Gastroesophageal sphincter (tissue), 4 donors: ENCODE results near the gene CXCL16. TPM values are rescaled to one million over a fixed set of nuclear protein-coding genes. Genes with fewer than 3 reads are reported as not detected.
A peak's percentile ranks its signal among the peaks of the same experiment; 100 is the strongest.

Source experiments
- ATAC-seq: fragments of 150-250 bp; one replicate; pipeline ENCODE4 v1.9.1; 2016; ENCODE audit warnings: mild to moderate bottlenecking, moderate library complexity
- H3K27ac ChIP-seq, 4 donors: fragments of 200-600 bp; sonication (generic) in 3 of 4; 1 replicate in 3 of 4; 2 replicates in 1 of 4; pipeline ENCODE4 v1.5.1; 2016 to 2019
- H3K27me3 ChIP-seq: fragments of 200-600 bp; sonication (generic); one replicate; pipeline ENCODE4 v1.5.1; 2019
- H3K36me3 ChIP-seq, 2 donors: fragments of 200-600 bp; sonication (generic); one replicate each; pipeline ENCODE4 v1.5.1; 2019; ENCODE audit warnings: control low read depth in 1 of 2
- H3K4me1 ChIP-seq, 3 donors: fragments of 200-600 bp; sonication (generic); 1 replicate in 2 of 3; 2 replicates in 1 of 3; pipeline ENCODE4 v1.5.1; 2016 to 2019; ENCODE audit warnings: control low read depth in 2 of 3
- H3K4me3 ChIP-seq, 2 donors: fragments of 200-600 bp; sonication (generic); one replicate each; pipeline ENCODE4 v1.5.1; 2019; ENCODE audit warnings: mild to moderate bottlenecking in 1 of 2, moderate library complexity in 1 of 2
- H3K9me3 ChIP-seq, 3 donors: fragments of 200-600 bp; sonication (generic); one replicate each; pipeline ENCODE4 v1.5.1; 2017 to 2019; ENCODE audit warnings: control low read depth in 2 of 3
- EP300 ChIP-seq: sonication (generic); formaldehyde crosslinking; IDR thresholded peaks from one replicate; pipeline ENCODE4 v1.6.1; 2017; ENCODE audit warnings: antibody characterized with exemption, mild to moderate bottlenecking
- POLR2A ChIP-seq, 2 donors: fragments of 450-650 bp; IDR thresholded peaks; one replicate each; pipeline ENCODE4 v1.6.1; 2017; ENCODE audit warnings: antibody characterized with exemption in 2 of 2, mild to moderate bottlenecking in 2 of 2, moderate library complexity in 1 of 2
- POLR2AphosphoS5 ChIP-seq: sonication (generic); formaldehyde crosslinking; IDR thresholded peaks from one replicate; pipeline ENCODE4 v1.6.1; 2017; ENCODE audit warnings: antibody characterized with exemption
- WGBS, 2 donors: methylation state at CpG; one replicate each; pipeline ENCODE4 v1.1.5; 2018; ENCODE audit warnings: low coverage in 1 of 2; 5-methylcytosine and 5-hydroxymethylcytosine counted together
- total RNA-seq, 4 donors: library from RNA; depleted of rRNA; stranded (reverse); fragments of >200 nt; gene quantifications; one replicate each; pipeline ENCODE4 v1.1.0, GENCODE V29; 2016
- TF ChIP-seq, protein P1 (sequence below), 4 experiments: fragments of 200-600 bp in 2 of 4; fragments of 450-650 bp in 2 of 4; sonication (generic) in 1 of 4; IDR thresholded peaks; one replicate each; pipeline ENCODE4 v1.5.1; 2017 to 2019; ENCODE audit warnings: antibody characterized with exemption in 4 of 4, mild to moderate bottlenecking in 2 of 4, moderate library complexity in 2 of 4

CXCL16 gene
- total RNA-seq, 4 donors from 2014 or later = 5.3 to 11.6 (median 8.3) TPM

- Histone ChIP-seq H3K4me1 (peaks cover 0 to 18% (median 0%) of the 10 kb centered on the region in 3 donors), H3K36me3 (no peaks in the 10 kb centered on the region), H3K9me3 (no peaks in the 10 kb centered on the region), H3K27ac (no peak overlapping the region), H3K4me3 (no peak overlapping the region), H3K27me3 (peaks cover 62% of the 10 kb centered on the region)
- TF ChIP-seq, protein P1, sequence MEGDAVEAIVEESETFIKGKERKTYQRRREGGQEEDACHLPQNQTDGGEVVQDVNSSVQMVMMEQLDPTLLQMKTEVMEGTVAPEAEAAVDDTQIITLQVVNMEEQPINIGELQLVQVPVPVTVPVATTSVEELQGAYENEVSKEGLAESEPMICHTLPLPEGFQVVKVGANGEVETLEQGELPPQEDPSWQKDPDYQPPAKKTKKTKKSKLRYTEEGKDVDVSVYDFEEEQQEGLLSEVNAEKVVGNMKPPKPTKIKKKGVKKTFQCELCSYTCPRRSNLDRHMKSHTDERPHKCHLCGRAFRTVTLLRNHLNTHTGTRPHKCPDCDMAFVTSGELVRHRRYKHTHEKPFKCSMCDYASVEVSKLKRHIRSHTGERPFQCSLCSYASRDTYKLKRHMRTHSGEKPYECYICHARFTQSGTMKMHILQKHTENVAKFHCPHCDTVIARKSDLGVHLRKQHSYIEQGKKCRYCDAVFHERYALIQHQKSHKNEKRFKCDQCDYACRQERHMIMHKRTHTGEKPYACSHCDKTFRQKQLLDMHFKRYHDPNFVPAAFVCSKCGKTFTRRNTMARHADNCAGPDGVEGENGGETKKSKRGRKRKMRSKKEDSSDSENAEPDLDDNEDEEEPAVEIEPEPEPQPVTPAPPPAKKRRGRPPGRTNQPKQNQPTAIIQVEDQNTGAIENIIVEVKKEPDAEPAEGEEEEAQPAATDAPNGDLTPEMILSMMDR (IDR thresholded peaks at IDR 0.05) = no peak
- no peak for TF ChIP-seq POLR2AphosphoS5
- no peak for TF ChIP-seq EP300
- TF ChIP-seq POLR2A (IDR thresholded peaks at IDR 0.05) = no peak
- WGBS, 2 donors = 6 to 16% methylated on average over 3 to 7 of the region's 51 CpGs
- peak; percentile 26 for ATAC-seq
These were observed 5.6 kb upstream of the CXCL16 start for GRCh38 chr17:4744999-4745969.

DNA sequence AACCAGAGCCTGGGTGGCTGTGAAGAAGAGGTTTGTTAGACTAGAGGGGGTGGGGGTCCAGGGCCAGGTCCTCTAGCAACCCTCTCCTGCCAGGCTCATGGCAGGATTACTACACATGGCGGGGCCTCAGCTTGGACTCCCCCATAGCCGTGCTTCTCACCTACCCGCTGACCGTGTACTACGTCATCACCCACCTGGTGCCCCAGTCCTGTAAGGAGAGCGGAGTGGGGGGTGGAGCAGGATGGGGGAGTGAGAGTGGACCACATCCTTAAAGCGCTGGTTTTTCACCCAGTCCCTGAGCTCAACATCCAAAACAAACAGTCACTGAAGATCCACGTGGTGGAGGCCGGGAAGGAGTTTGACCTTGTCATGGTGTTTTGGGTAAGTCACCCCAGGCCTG lies 4.2 kb upstream of the CXCL16 start:
- Histone ChIP-seq H3K9me3 (no peaks in the 10 kb centered on the region), H3K36me3 (no peaks in the 10 kb centered on the region), H3K4me3 (no peak overlapping the region), H3K4me1 (peaks cover 0 to 27% (median under 1%) of the 10 kb centered on the region in 3 donors), H3K27me3 (peaks cover 48% of the 10 kb centered on the region), H3K27ac (no peak overlapping the region)
- WGBS, 2 donors = 79 to 92% methylated on average over 4 to 7 of the region's 9 CpGs
- TF ChIP-seq, protein P1 (IDR thresholded peaks at IDR 0.05) = no peak
- TF ChIP-seq POLR2AphosphoS5 = no peak
- no peak for TF ChIP-seq POLR2A (IDR thresholded peaks at IDR 0.05)
- TF ChIP-seq EP300 = no peak
- no peak for ATAC-seq

GRCh38 chr17:4743216-4743615 lies 3.5 kb upstream of the CXCL16 start:
- Histone ChIP-seq H3K4me1 (peaks cover 0 to 31% (median 2%) of the 10 kb centered on the region in 3 donors), H3K27ac (no peak overlapping the region), H3K27me3 (peaks cover 41% of the 10 kb centered on the region), H3K9me3 (no peaks in the 10 kb centered on the region), H3K36me3 (no peaks in the 10 kb centered on the region), H3K4me3 (no peak overlapping the region)
- TF ChIP-seq POLR2A (IDR thresholded peaks at IDR 0.05) (no peak), EP300 (no peak), POLR2AphosphoS5 (no peak)
- TF ChIP-seq, protein P1 (IDR thresholded peaks at IDR 0.05) = no peak
- ATAC-seq = no peak
- WGBS, 2 donors = 100% methylated on average over 3 of the region's 8 CpGs; no CpG with 5 or more reads in 1 of the 2 donors

DNA sequence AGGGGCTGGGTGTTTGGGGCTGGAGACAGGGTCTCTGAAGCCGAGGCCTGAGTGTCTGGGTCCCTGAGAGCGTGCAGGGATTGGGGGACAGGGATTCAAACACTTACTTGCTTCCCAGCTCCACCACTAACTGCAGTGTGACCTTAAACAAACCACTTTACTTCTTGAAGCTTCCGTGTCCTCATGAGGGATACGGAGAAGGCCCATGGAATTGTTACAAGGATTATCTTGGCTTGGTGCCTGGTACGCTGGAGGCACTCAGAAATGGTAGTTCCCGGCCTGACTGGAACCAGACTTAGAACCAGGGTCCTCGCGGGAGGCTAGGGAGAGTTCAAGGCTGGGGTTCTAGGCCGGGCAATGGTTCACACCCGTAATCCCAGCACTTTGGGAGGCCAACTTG lies 2.9 kb upstream of the CXCL16 start:
- peaks cover 37% of the 10 kb centered on the region for H3K27me3 ChIP-seq
- WGBS, 2 donors = 68% methylated on average over 6 of the region's 10 CpGs; no CpG with 5 or more reads in 1 of the 2 donors

More for the DNA sequence above, 2.9 kb upstream of the CXCL16 start:
- H3K27ac ChIP-seq = no peak overlapping the region
- no peak for TF ChIP-seq EP300
- TF ChIP-seq POLR2AphosphoS5 = no peak
- TF ChIP-seq, protein P1 (IDR thresholded peaks at IDR 0.05) = no peak
- TF ChIP-seq POLR2A (IDR thresholded peaks at IDR 0.05) = no peak
- no peak overlapping the region for H3K4me3 ChIP-seq
- H3K4me1 ChIP-seq = peaks cover 0 to 30% (median 2%) of the 10 kb centered on the region in 3 donors
- no peaks in the 10 kb centered on the region for H3K36me3 ChIP-seq
- no peaks in the 10 kb centered on the region for H3K9me3 ChIP-seq
- no peak for ATAC-seq
